GM18873 (cell line): Measurements from ENCODE around the gene TBC1D30.
"Not testable (repeated sequence)": the region's sequence is repeated elsewhere in the genome, so short reads cannot be mapped to it uniquely, and the experiment has no call there.

ENCODE experiments used
- ATAC-seq: cut with Tn5 transposase; IDR thresholded peaks from one replicate; pipeline ENCODE4 v1.9.1; 2021; ENCODE audit warnings: mild to moderate bottlenecking, moderate library complexity, moderate number of reproducible peaks; ENCODE audit not compliant: unreplicated experiment, low FRiP score

The TBC1D30 gene, protein sequence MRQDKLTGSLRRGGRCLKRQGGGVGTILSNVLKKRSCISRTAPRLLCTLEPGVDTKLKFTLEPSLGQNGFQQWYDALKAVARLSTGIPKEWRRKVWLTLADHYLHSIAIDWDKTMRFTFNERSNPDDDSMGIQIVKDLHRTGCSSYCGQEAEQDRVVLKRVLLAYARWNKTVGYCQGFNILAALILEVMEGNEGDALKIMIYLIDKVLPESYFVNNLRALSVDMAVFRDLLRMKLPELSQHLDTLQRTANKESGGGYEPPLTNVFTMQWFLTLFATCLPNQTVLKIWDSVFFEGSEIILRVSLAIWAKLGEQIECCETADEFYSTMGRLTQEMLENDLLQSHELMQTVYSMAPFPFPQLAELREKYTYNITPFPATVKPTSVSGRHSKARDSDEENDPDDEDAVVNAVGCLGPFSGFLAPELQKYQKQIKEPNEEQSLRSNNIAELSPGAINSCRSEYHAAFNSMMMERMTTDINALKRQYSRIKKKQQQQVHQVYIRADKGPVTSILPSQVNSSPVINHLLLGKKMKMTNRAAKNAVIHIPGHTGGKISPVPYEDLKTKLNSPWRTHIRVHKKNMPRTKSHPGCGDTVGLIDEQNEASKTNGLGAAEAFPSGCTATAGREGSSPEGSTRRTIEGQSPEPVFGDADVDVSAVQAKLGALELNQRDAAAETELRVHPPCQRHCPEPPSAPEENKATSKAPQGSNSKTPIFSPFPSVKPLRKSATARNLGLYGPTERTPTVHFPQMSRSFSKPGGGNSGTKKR

DNA sequence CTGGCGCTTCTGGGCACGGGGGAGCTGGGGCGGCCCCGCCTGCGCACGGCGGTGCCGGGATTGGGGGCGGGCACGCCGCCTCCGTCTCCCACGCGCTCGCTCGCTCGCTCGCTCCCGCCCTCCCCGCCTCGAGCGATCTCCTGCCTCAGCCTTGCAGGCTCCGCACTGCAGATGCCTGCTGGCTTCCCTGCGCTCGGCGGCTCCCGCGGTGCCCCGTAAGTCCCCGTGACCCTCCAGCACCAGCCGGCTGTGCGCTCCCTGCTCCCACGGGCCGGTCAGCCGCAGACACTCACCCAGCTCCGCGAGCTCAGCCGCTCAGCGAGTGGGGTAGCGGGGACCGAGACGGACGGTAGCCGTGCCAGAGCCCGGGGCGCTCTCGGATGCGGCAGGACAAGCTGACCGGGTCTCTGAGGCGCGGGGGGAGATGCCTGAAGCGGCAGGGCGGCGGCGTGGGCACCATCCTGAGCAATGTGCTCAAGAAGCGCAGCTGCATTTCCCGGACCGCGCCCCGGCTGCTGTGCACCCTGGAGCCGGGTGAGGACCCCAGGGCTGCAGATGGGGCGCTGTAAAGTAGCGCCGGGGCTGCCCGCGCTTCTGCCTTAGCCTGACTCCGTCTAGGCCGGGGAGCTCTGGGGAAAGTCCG, at the start of gene TBC1D30:
Gene TBC1D30 (plus strand): TSS at position 148 of the 643 bp plus-strand sequence. CDS start 233 bp downstream, at position 381.
- no peak for ATAC-seq

DNA sequence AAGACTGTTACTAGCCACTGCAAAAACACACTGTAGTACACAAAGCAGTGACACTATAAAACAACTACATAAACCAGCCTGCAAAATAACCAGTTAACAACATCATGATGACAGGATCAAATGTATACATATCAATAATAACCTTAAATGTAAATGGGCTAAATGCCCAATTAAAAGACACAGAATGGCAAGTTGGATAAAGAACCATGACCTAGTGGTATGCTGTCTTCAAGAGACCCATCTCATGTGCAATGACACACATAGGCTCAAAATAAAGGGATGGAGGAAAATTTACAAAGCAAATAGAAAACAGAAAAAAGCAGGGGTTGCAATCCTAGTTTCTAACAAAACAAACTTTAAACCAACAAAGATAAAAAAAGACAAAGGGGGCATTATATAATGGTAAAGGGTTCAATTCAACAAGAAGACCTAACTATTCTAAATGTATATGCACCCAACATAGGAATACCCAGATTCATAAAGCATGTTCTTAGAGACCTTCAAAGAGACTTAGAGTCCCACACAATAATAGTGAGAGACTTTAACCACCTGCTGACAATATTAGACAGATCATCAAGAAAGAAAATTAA, 49.2 kb upstream of the TBC1D30 start:
- not testable (repeated sequence) for ATAC-seq

DNA sequence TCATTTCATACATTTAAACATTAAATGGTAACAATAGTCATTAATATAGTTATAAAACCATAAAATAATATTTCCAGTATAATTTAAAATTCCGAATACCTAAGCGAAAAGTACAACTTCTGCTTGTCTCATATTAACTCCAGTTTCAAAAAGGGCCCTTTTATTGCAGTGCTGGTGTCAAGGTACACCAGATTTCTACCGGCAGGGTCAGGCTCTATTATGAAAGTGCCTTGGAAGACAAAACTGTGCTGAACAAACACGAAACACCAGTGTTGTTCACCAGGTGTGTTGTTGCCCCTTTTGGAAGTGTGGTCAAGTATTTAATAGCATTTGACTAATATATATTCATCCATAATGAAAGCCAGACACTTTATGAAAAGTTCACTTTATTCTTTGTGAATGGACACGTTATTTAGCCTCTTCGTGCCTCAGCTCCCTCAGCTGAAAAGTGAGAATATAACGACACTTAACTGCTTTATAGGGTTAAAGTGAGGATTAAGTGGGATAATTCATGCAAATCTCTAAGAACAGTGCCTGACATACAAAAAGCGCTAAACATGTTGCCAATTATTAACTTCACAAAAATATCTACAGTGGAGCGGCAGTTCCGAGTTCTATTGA, 45.0 kb upstream of the TBC1D30 start:
- no peak for ATAC-seq

DNA sequence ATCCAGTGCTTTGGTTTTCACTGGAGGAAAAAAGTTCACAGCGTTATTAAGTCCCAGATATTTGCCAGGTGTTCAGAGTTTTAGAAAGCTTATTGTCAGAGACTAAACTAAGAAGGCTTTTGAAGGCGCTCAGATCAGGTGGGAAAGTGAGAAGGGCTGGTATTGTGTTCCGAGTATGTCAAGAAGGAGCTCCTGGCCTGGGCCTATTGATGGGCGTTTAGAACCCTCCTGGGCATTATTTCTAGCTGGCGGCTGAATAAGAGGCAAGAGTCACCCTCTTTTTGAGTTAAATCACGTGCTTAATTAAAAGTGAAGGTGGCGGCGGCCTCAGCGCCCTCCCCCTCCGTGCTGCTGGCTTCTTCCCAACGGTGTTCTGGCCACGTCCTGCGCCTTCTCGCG, 44.3 kb upstream of the TBC1D30 start:
- no peak for ATAC-seq

- ATAC-seq: no peak
Observed at GRCh38 chr12:64780531-64781279, 43.7 kb upstream of the TBC1D30 start.

GRCh38 chr12:64781280-64782190, 42.9 kb upstream of the TBC1D30 start:
- ATAC-seq: no peak

DNA sequence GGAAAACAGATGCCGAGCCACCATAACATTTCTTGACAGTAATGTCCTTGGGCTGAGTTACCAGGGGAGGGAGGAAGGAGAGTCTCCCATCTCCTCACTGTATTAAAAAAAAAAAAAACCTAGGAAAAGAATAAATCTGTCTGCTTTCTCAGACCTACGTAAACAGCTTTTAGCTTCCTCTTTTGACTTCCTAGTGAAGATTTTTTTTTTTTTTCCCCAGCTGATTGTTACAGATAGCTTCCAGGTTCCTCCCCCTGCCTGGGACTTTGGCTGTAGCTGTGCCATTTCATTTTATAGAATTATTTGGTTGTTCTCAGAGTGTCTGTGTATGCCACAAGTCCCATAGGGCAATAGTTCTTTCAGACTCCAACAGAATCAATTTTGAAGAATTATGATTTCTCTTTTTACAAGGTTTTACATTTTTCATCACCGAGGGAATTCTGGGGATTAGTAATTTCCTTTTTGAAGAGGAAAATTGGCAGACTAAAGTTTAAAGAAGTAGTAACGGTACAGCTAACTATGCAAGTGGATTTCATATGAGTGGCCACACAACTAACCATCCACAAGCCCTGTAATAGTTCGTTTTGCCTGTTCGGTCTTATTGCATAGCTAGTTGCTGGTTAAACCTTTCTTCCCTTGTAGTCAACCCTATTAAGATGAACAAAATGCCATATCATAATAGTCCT, 42.1 kb upstream of the TBC1D30 start:
- ATAC-seq: no peak

DNA sequence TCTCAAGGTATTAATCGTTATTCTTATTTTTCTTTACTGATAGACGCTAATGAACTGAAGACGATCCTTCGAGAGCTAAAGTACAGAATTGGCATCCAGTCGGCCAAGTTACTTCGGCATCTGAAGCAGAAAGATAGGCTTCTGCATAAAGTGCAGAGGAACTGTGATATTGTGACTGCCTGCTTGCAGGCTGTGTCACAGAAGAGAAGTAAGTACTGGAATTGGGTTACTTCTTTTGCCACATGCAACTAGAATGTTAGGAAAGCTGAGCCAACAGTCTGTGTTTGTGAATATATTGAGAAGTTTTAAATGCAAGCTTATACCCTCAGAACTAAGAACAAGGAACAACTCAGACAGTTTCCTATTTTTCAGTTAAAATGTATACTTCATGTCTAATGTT, 38.6 kb upstream of the TBC1D30 start:
- no peak for ATAC-seq

DNA sequence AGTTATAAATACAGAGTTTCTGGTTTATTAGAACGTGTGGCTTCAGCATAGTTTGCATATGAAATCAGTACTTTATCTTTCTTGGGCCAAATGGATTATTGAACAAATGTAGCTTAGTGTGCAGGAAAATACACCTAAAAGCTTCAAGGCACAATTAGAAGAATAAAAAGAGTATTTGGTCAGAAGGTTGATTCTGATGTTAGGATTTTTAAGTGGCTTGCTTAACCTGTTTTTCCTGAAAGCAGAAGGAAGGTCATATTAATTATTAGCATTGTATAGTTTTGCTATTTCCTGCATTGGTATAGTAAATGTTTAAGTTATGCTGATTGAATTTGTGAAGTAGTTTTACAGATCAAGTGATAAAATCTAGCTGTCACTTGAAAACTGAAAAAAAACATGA, 34.3 kb upstream of the TBC1D30 start:
- no peak for ATAC-seq

- no peak for ATAC-seq
Observed at GRCh38 chr12:64791036-64791435, 33.4 kb upstream of the TBC1D30 start.

GRCh38 chr12:64792128-64792527, 32.3 kb upstream of the TBC1D30 start:
- ATAC-seq: no peak

DNA sequence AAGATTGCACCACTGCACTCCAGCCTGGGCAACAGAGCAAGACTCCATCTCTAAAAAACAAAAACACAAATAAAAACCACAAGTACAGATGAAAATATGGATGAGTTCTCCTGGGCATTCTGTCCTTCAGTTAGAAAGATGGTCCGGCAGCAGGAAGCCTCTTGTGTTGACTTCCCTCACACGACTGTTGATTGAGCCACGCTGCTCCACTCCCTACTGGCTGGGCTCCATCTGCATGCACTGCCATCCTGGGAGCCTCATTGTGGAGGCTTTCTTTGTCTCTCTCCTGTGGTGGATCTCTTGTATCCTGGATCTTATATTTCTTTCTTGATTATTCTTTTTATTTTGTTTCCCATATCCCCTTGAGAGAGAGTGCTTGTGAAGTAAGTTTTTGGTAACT, 30.8 kb upstream of the TBC1D30 start:
- ATAC-seq: no peak

- ATAC-seq: no peak
Observed at GRCh38 chr12:64794305-64794704, 30.1 kb upstream of the TBC1D30 start.

DNA sequence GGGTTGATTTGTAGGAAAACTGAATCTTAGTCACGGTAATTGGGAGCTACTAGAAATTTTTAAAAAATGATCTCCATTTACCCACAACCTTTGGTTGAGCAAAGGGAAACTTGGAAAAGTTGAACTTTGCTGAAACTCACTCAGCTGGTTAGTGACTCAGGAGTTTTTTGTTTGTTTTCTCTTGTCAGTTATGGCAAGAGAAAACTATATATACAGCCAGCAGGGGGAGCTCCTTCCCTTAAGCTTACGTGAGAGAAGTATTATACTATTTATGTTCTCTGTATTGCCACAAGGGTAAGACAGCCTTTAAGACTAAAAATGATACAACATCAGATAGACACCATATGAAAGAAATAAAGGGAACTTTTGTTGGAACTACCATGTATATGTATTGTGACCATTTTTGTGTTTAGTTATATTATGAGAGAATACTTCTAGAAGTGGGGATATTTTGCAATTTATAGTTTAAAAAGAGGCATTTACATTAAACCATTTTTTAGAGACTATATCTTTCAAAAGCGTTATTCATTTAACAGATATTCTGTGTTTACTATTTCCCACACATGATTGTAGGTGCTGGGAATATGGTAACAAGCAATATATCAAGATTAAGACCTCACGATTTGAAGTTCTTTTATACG, 28.1 kb upstream of the TBC1D30 start:
- peak; percentile 77 for ATAC-seq

DNA sequence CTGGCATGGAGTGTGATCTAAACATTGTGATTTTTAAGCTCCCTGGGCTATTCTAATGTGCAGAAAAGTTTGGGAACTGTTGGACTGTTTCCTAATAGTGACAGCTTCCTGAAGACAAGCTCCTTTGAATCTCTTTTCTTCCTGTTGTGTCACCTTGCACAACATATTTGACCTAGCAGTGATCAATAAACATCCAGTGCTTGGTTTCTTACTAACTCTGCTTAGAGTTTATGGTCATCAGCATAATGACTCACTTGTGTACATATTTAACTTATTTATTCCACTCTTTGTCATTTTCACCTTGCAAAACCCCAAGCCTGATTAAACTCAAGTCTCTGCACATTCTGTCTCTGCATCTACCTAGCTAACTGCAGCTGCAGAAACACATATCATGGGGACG, 27.3 kb upstream of the TBC1D30 start:
- no peak for ATAC-seq

DNA sequence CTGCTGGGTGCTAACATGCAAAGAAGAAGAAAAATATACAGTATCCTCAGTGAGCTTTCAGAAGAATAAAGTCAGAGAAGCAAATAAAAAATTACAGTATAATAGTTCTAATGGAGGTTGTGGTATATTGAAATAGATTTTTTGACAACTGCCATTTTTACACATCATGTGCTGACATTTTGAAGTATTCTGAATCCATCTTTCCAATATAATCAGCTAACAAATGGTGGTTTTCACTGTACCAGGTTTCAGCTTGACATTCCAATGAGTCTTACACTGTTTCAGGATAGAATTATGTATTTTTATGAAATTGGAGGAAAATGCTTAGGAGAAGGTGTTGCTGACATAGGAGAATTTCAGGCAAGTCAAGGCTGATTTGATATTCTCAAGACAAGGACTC, 26.3 kb upstream of the TBC1D30 start:
- ATAC-seq: no peak

- ATAC-seq: no peak
Observed at GRCh38 chr12:64800640-64801039, 23.8 kb upstream of the TBC1D30 start.

DNA sequence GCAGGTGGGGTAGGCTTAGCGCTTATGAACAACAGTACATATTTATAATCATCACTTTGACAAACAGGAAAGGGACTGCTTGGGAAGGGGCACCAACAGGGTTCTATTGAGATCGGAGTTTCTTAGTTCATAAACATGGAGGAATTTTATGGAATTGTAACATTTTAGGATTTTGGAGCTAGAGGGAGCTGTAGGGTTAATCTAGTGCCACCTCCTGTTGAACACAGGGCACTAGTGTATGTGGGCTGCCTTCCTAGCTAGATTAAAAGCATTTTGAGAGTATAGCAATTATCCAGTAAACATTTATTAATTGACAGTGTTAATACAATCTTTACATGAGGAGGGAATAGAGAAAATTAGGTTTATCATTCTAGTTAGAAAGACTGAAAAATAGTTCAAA, 23.1 kb upstream of the TBC1D30 start:
- no peak for ATAC-seq
